Right lobe of liver (tissue), 4 donors: ENCODE data around the gene OSM.

Experiments
- CTCF ChIP-seq, 4 donors: fragments of 200-600 bp in 3 of 4; fragments of 450-650 bp in 1 of 4; IDR thresholded peaks; one replicate each; pipeline versions ENCODE4 v1.5.1 to v1.8.0; 2016 to 2022; ENCODE audit warnings: antibody characterized with exemption in 4 of 4, mild to moderate bottlenecking in 2 of 4
- POLR2A ChIP-seq: fragments of 450-650 bp; IDR thresholded peaks from one replicate; pipeline ENCODE4 v1.6.1; 2017; ENCODE audit warnings: antibody characterized with exemption, mild to moderate bottlenecking
- donor health status: DM: no; HTN: no; CAD: no.
- donor health status: DM: no; HTN: no; CAD: no.
- donor health status: DM: no; HTN: yes; CAD: no.

- TF ChIP-seq POLR2A (no peak), CTCF (IDR thresholded peaks at IDR 0.05) (no peak)
These were observed 48.7 kb downstream of the OSM start for GRCh38 chr22:30217698-30218560.
